ENCODE data around the gene RELN.

- TF ChIP-seq TEAD1 (CRISPR knock-in tag; IDR thresholded peaks at IDR 0.05) (no peak), SP1 (CRISPR knock-in tag; conservative IDR thresholded peaks at IDR 0.05) (no peak), JUN (CRISPR knock-in tag; IDR thresholded peaks at IDR 0.05) (no peak), ESRRA (CRISPR knock-in tag; IDR thresholded peaks at IDR 0.05; ENCODE audit: borderline replicate concordance) (no peak), MAX (CRISPR knock-in tag; IDR thresholded peaks at IDR 0.05) (no peak), ATF1 (CRISPR knock-in tag; IDR thresholded peaks at IDR 0.05) (no peak)
- TF ChIP-seq, protein P1, sequence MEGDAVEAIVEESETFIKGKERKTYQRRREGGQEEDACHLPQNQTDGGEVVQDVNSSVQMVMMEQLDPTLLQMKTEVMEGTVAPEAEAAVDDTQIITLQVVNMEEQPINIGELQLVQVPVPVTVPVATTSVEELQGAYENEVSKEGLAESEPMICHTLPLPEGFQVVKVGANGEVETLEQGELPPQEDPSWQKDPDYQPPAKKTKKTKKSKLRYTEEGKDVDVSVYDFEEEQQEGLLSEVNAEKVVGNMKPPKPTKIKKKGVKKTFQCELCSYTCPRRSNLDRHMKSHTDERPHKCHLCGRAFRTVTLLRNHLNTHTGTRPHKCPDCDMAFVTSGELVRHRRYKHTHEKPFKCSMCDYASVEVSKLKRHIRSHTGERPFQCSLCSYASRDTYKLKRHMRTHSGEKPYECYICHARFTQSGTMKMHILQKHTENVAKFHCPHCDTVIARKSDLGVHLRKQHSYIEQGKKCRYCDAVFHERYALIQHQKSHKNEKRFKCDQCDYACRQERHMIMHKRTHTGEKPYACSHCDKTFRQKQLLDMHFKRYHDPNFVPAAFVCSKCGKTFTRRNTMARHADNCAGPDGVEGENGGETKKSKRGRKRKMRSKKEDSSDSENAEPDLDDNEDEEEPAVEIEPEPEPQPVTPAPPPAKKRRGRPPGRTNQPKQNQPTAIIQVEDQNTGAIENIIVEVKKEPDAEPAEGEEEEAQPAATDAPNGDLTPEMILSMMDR (IDR thresholded peaks at IDR 0.05), result no peak
- TF ChIP-seq, protein P2, sequence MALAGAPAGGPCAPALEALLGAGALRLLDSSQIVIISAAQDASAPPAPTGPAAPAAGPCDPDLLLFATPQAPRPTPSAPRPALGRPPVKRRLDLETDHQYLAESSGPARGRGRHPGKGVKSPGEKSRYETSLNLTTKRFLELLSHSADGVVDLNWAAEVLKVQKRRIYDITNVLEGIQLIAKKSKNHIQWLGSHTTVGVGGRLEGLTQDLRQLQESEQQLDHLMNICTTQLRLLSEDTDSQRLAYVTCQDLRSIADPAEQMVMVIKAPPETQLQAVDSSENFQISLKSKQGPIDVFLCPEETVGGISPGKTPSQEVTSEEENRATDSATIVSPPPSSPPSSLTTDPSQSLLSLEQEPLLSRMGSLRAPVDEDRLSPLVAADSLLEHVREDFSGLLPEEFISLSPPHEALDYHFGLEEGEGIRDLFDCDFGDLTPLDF (CRISPR knock-in tag; IDR thresholded peaks at IDR 0.05), result no peak
These were observed 224.6 kb downstream of the RELN start for GRCh38 chr7:103764901-103765300.
